Astrocyte of the cerebellum (primary cell): ENCODE data around the gene ZNF223.
A peak's percentile ranks its signal among the peaks of the same experiment; 100 is the strongest.

ENCODE experiments used
- DNase-seq: peaks from one replicate; pipeline ENCODE4 v3.0.0-alpha.2; 2011; ENCODE audit warnings: low read depth
- H3K4me3 ChIP-seq: 2 replicates; pipeline ENCODE4 v1.5.1; 2011; ENCODE audit warnings: mild to moderate bottlenecking, low read depth, low read length, moderate library complexity
- in situ Hi-C: cut with HindIII; loops from 2 replicates; pipeline ENCODE4 v1.10.0; 2017; ENCODE audit warnings: low sequenced_read_pairs
- TF ChIP-seq, protein P1 (sequence below): IDR thresholded peaks from 2 replicates; pipeline ENCODE4 v1.5.1; 2012; ENCODE audit warnings: low read length, low read depth, moderate library complexity, mild to moderate bottlenecking; ENCODE audit errors: missing control alignments

Gene ZNF223

GRCh38 chr19:44093931-44094765 is 42.3 kb downstream of the ZNF223 start, which contains the start of gene ZNF224:
TSS of gene ZNF224 (plus strand) at chr19:44094361. CDS start at chr19:44097874, 3,513 bp downstream.
- in situ Hi-C loops, result no loop called here

DNA sequence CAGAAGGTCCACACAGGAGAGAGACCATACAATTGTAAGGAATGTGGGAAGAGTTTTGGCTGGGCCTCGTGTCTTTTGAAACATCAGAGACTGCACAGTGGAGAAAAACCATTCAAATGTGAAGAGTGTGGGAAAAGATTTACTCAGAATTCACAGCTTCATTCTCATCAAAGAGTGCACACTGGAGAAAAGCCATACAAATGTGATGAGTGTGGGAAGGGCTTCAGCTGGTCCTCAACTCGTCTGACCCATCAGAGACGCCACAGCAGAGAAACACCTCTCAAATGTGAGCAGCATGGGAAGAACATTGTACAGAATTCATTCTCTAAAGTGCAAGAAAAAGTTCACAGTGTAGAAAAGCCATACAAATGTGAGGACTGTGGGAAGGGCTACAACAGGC is 55.9 kb downstream of the ZNF223 start:
- in situ Hi-C loops, result no loop called here
- no peak overlapping the region for H3K4me3 ChIP-seq
- DNase-seq, result no peak
- TF ChIP-seq, protein P1, sequence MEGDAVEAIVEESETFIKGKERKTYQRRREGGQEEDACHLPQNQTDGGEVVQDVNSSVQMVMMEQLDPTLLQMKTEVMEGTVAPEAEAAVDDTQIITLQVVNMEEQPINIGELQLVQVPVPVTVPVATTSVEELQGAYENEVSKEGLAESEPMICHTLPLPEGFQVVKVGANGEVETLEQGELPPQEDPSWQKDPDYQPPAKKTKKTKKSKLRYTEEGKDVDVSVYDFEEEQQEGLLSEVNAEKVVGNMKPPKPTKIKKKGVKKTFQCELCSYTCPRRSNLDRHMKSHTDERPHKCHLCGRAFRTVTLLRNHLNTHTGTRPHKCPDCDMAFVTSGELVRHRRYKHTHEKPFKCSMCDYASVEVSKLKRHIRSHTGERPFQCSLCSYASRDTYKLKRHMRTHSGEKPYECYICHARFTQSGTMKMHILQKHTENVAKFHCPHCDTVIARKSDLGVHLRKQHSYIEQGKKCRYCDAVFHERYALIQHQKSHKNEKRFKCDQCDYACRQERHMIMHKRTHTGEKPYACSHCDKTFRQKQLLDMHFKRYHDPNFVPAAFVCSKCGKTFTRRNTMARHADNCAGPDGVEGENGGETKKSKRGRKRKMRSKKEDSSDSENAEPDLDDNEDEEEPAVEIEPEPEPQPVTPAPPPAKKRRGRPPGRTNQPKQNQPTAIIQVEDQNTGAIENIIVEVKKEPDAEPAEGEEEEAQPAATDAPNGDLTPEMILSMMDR, result no peak

More at GRCh38 chr19:44093931-44094765, 42.3 kb downstream of the ZNF223 start, which contains the start of gene ZNF224:
- TF ChIP-seq, protein P1, result no peak
- peak; percentile 86 for DNase-seq
- H3K4me3 ChIP-seq, result peak within 1 kb of the TSS; percentile 81

- H3K4me3 ChIP-seq, result no peak overlapping the region
- no peak for DNase-seq
- TF ChIP-seq, protein P1, result no peak
- in situ Hi-C loops, result no loop called here
These were observed 57.6 kb downstream of the ZNF223 start for GRCh38 chr19:44109458-44109857.

DNA sequence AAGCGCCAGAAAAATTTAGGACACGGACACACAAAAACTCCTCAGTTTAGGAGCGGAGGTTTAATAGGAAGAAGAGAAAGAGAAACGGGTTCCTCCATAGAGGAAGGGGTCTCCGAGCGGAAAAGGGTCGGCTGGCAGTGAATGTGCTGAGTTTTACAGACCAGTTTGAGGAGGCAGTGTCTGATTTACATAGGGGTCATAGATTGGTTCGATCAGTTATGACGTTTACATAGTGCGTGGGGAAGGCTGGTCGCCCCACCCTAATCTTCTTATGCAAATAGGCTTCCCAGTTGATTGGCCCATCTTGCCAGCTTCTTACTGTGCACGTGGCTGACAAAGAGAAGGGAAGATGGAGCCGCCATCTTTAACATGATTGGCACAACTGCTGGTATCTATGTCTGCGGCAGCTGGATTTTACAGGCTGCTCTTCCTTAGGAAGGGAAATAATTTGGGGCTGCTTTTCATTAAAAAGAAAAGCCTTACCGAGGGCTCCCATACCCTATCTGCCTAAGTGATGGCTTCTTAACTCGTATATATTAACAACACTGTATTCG is 60.2 kb downstream of the ZNF223 start:
- in situ Hi-C loops, result no loop called here
- peak overlapping the region; percentile 76 for H3K4me3 ChIP-seq
- peak; percentile 38 for DNase-seq
- TF ChIP-seq, protein P1, result no peak

- H3K4me3 ChIP-seq, result peak overlapping the region; percentile 76
- TF ChIP-seq, protein P1, result no peak
- in situ Hi-C loops, result no loop called here
- DNase-seq, result no peak
These were observed 60.9 kb downstream of the ZNF223 start for GRCh38 chr19:44112802-44113137.

DNA sequence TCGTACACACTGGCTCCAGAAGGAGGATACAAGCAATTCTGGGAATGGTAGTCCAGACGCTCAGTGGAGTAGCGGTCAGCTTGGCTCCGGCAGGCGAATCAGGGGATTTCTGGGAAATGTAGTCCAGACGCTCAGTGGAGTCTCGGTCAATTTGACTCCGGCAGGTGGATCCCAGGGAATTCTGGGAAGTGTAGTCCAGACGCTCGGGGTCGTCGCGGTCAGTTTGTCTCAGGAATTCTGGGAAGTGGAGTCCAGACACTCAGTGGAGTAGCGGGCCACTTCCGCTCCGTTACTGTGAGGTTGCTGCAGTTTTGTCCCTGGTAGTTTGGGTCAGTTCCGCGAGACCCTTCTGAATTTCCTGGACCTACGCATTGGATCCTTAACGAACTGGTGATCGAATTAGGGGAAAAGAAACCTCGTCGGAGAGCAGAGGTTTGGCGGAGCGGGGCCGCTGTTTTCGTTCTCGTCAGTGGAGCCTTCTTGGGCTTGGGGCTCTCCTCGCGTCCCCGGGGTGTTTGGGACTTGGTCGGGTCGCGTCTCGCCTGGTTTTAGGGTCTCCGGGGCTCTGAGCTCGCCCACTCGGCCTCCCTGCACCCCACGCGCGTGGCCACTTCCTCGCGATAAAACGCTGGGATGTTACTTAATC is 61.4 kb downstream of the ZNF223 start, which contains the start of gene ZNF225:
TSS of gene ZNF225 (plus strand) at position 262 of the 646 bp plus-strand sequence. CDS start 2,429 bp downstream, outside the sequence.
- in situ Hi-C loops, result no loop called here
- H3K4me3 ChIP-seq, result peak within 1 kb of the TSS; percentile 76
- DNase-seq, result peak; percentile 99
- TF ChIP-seq, protein P1, result peak; percentile 11
